ENCODE measurements around the gene VDAC2. TPM values are rescaled to one million over a fixed set of nuclear protein-coding genes. Genes with fewer than 3 reads are reported as not detected.

Gene VDAC2
- polyA plus RNA-seq, 1 experiment: 80.9 TPM

DNA sequence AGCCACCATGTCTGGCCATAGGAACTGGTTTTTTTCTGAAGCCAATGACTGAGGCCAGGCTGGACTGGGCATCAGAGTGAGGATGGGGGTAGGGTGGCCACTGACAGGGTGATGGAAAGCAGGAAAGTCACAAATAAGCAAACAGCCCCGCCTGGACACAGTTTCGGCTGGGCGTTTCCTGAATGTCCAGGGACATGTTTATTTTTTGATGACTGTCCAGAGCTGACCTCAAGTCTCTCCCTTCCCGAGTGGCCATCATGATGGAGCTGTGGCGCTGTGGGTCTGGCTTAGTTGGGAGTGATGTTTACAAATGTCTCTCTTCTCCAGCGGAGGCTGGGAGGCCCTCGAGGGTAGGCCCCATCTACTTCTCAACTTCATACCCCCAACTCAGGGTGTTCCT lies 62.3 kb downstream of the VDAC2 start:
- CTCF ChIA-PET: interaction anchor here (0.8 to 1.5 kb wide), 2 partner anchors 9 to 10 kb away, joined by 3 read pairs; no protein-coding TSS in a partner anchor
- no peak for DNase-seq (ENCODE audit: low read depth)
- TF ChIP-seq CTCF (IDR thresholded peaks at IDR 0.05; ENCODE audit: insufficient read depth, low read depth, low read length): no peak
- no peak overlapping the region for H3K4me3 ChIP-seq (ENCODE audit: low read depth, low read length)
- H3K36me3 ChIP-seq (ENCODE audit: control insufficient read depth, insufficient read depth, low read length): no peaks in the 10 kb centered on the region
- H3K27me3 ChIP-seq (ENCODE audit: control insufficient read depth, insufficient read depth, low read length): peaks cover 1% of the 10 kb centered on the region
- POLR2A ChIA-PET: no interaction called here

GRCh38 chr10:75276069-75276872 lies 65.7 kb downstream of the VDAC2 start:
- DNase-seq (ENCODE audit: low read depth): no peak
- ChIA-PET CTCF (no interaction called here), POLR2A (interaction anchor here (0.6 kb wide), 1 partner anchor 29 kb away, joined by 3 read pairs; no protein-coding TSS in a partner anchor)
- Histone ChIP-seq H3K4me3 (ENCODE audit: low read depth, low read length) (no peak overlapping the region), H3K27me3 (ENCODE audit: control insufficient read depth, insufficient read depth, low read length) (peaks cover 8% of the 10 kb centered on the region), H3K36me3 (ENCODE audit: control insufficient read depth, insufficient read depth, low read length) (no peaks in the 10 kb centered on the region)
- TF ChIP-seq CTCF (IDR thresholded peaks at IDR 0.05; ENCODE audit: insufficient read depth, low read depth, low read length): no peak

DNA sequence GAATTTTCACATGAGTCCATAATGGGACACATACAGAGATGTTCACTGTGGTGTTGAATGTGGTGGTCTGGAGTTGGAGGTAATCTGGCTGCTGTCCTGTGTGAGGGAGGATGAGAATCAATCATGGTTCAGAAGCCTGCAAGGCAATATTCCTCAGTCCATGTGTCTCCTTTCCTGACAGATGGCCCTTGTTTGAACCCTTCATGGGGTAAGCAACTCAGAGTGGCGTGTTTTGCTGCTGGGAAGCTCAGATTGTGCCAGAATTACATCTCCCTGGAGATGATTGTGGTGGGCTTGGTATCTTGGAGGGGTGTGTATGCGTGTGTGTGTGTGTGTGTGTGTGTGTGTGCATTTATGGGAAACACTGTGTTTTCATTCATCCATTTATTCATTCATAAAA lies 69.6 kb downstream of the VDAC2 start:
- ChIA-PET CTCF (no interaction called here), POLR2A (no interaction called here)
- no peak for TF ChIP-seq CTCF (IDR thresholded peaks at IDR 0.05; ENCODE audit: insufficient read depth, low read depth, low read length)
- Histone ChIP-seq H3K36me3 (ENCODE audit: control insufficient read depth, insufficient read depth, low read length) (no peaks in the 10 kb centered on the region), H3K27me3 (ENCODE audit: control insufficient read depth, insufficient read depth, low read length) (peaks cover 12% of the 10 kb centered on the region), H3K4me3 (ENCODE audit: low read depth, low read length) (no peak overlapping the region)
- no peak for DNase-seq (ENCODE audit: low read depth)

Small RNA genes lying within 50 kb of the gene (small RNA-seq; reads per million reads assigned to genes)
- gene HMGA1P5 (ENCODE audit: insufficient read length, low read depth, low replicate concordance) (not detected), gene RPL39P25 (ENCODE audit: insufficient read length, low read depth, low replicate concordance) (not detected)

Other genes with a start within 250 kb of the VDAC2 start
- 14.2 and 28.0 TPM in 2 replicates for gene SAMD8, start 99.1 kb upstream of the VDAC2 start, polyA plus RNA-seq (2011; rRNA removed)
- gene COMTD1, start 25.2 kb downstream of the VDAC2 start, polyA plus RNA-seq (2011; rRNA removed): 3.1 and 3.3 TPM in 2 replicates
- 0.45 and 0.51 TPM in 2 replicates for gene ZNF503, start 191.0 kb downstream of the VDAC2 start, polyA plus RNA-seq (2011; rRNA removed)
- 0.12 TPM in 1 of 2 replicates, not detected in the other for gene LRMDA, start 220.8 kb downstream of the VDAC2 start, polyA plus RNA-seq (2011; rRNA removed)

Data from BJ (cell line).